Adrenal gland (tissue), 5 donors: ENCODE results near the gene NAGS.

Experiments used
- CTCF ChIP-seq, 6 experiments: fragments of 450-650 bp in 4 of 6; fragments of 200-600 bp in 2 of 6; sonication (generic) in 1 of 6; IDR thresholded peaks; 1 replicate in 5 of 6; 2 replicates in 1 of 6; pipeline versions ENCODE4 v1.5.1 to v1.8.0; 2016 to 2021; ENCODE audit warnings: antibody characterized with exemption in 6 of 6, mild to moderate bottlenecking in 2 of 6, moderate library complexity in 1 of 6
- POLR2A ChIP-seq, 2 donors: fragments of 450-650 bp; IDR thresholded peaks; one replicate each; pipeline ENCODE4 v1.6.1; 2017; ENCODE audit warnings: antibody characterized with exemption in 2 of 2, mild to moderate bottlenecking in 2 of 2, moderate library complexity in 1 of 2
- donor health status: DM: no; HTN: no; CAD: no.

DNA sequence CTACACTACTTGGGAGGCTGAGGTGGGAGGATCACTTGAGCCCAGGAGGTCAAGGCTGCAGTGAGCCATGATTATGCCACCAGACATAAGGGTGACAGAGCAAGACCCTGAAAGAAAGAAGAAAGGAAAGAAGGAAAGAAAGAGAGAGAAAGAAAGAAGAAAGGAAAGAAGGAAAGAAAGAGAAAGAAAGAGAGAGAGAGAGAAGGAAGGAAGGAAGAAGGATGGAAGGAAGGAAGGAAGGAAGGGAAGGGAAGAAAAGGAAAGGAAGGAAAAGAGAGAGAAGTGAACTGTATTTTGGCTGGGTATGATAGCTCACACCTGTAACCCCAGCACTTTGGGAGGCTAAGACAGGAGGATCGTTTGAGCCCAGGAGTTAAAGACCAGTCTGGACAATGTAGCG, 26.3 kb upstream of the NAGS start:
- no peak for TF ChIP-seq POLR2A (IDR thresholded peaks at IDR 0.05)
- TF ChIP-seq CTCF (IDR thresholded peaks at IDR 0.05): no peak
